Measurements from ENCODE around the gene LRP8. TPM values are rescaled to one million over a fixed set of nuclear protein-coding genes. Genes with fewer than 3 reads are reported as not detected.
A peak's percentile ranks its signal among the peaks of the same experiment; 100 is the strongest.

LRP8 gene
- total RNA-seq, 1 donor from 2014 or later = 12.8 TPM

- H3K9me3 ChIP-seq (ENCODE audit: insufficient read depth, low read depth, low read length) = no peaks in the 10 kb centered on the region
- FAIRE-seq = no peak
- H4K20me1 ChIP-seq (ENCODE audit: insufficient read depth, low read length) = peaks cover 57% of the 10 kb centered on the region
- H3K4me2 ChIP-seq (ENCODE audit: low read length) = peak overlapping the region; percentile 63
- Mint-ChIP-seq H3K4me1 (ENCODE audit: low read depth, unreplicated experiment) (peaks cover 15% of the 10 kb centered on the region), H3K9me3 (ENCODE audit: unreplicated experiment) (no peaks in the 10 kb centered on the region), H3K27me3 (ENCODE audit: low read depth, unreplicated experiment) (peaks cover 6% of the 10 kb centered on the region), H3K36me3 (ENCODE audit: low read depth, unreplicated experiment) (peaks cover 5% of the 10 kb centered on the region), H3K4me3 (ENCODE audit: unreplicated experiment) (no peak overlapping the region), H3K27ac (ENCODE audit: unreplicated experiment) (peak overlapping the region; percentile 63)
- H3K27me3 ChIP-seq (ENCODE audit: insufficient read depth, low read length) = no peaks in the 10 kb centered on the region
- H3K36me3 ChIP-seq (ENCODE audit: insufficient read depth, low read length) = no peaks in the 10 kb centered on the region
- DNase-seq (ENCODE audit: low read depth) = peak; percentile 74
- no peaks in the 10 kb centered on the region for H3K79me2 ChIP-seq (ENCODE audit: insufficient read depth, low read length)
- H2AFZ ChIP-seq (ENCODE audit: low read depth, low read length) = peak overlapping the region; percentile 62
- no peak for TF ChIP-seq EZH2 (IDR thresholded peaks at IDR 0.05; ENCODE audit: insufficient read depth, low read length)
- no peak for TF ChIP-seq CTCF (IDR thresholded peaks at IDR 0.05; ENCODE audit: insufficient read depth, low read depth, low read length)
- H3K4me1 ChIP-seq (ENCODE audit: insufficient read depth, low read length) = peaks cover 22% of the 10 kb centered on the region
- no peak overlapping the region for H3K27ac ChIP-seq (ENCODE audit: low read depth, low read length)
- H3K4me3 ChIP-seq (ENCODE audit: insufficient read depth, low read depth, low read length) = no peak overlapping the region
- H3K9ac ChIP-seq (ENCODE audit: low read length) = peak overlapping the region; percentile 33
Observed at GRCh38 chr1:53294567-53294966, 33.3 kb downstream of the LRP8 start.

DNA sequence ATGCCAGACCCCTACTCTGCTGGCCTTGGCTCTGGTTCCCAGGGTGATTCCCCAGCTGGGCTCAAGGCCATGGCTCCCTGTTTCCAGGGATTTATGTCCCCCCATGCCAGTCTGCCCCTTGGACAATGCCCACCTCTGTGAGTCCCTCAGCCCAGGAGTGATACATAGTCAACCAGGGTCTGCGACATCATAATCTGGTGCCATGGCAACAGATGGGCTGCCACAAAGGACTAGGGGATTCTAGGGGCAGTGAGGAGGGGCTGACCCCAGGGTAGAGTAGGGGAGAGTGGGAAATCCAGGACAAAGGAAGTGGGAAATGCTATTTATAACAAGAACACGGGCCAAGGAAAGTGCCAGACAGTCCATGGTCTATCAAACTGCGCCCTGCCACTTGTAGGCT lies 33.8 kb downstream of the LRP8 start:
- H3K27ac Mint-ChIP-seq (ENCODE audit: unreplicated experiment) = peak overlapping the region; percentile 63
- no peak for DNase-seq (ENCODE audit: low read depth)
- Histone ChIP-seq H3K4me1 (ENCODE audit: insufficient read depth, low read length) (peaks cover 22% of the 10 kb centered on the region), H3K27ac (ENCODE audit: low read depth, low read length) (no peak overlapping the region), H3K27me3 (ENCODE audit: insufficient read depth, low read length) (no peaks in the 10 kb centered on the region), H2AFZ (ENCODE audit: low read depth, low read length) (peak overlapping the region; percentile 62), H3K9me3 (ENCODE audit: insufficient read depth, low read depth, low read length) (no peaks in the 10 kb centered on the region), H3K4me3 (ENCODE audit: insufficient read depth, low read depth, low read length) (no peak overlapping the region), H4K20me1 (ENCODE audit: insufficient read depth, low read length) (peaks cover 52% of the 10 kb centered on the region), H3K36me3 (ENCODE audit: insufficient read depth, low read length) (no peaks in the 10 kb centered on the region), H3K4me2 (ENCODE audit: low read length) (peak overlapping the region; percentile 63), H3K79me2 (ENCODE audit: insufficient read depth, low read length) (no peaks in the 10 kb centered on the region), H3K9ac (ENCODE audit: low read length) (peak overlapping the region; percentile 33)
- FAIRE-seq = no peak
- H3K4me1 Mint-ChIP-seq (ENCODE audit: low read depth, unreplicated experiment) = peaks cover 15% of the 10 kb centered on the region
- no peak overlapping the region for H3K4me3 Mint-ChIP-seq (ENCODE audit: unreplicated experiment)
- H3K27me3 Mint-ChIP-seq (ENCODE audit: low read depth, unreplicated experiment) = peaks cover 6% of the 10 kb centered on the region
- peaks cover 5% of the 10 kb centered on the region for H3K36me3 Mint-ChIP-seq (ENCODE audit: low read depth, unreplicated experiment)
- no peak for TF ChIP-seq EZH2 (IDR thresholded peaks at IDR 0.05; ENCODE audit: insufficient read depth, low read length)
- no peak for TF ChIP-seq CTCF (IDR thresholded peaks at IDR 0.05; ENCODE audit: insufficient read depth, low read depth, low read length)
- no peaks in the 10 kb centered on the region for H3K9me3 Mint-ChIP-seq (ENCODE audit: unreplicated experiment)

GRCh38 chr1:53293123-53293522 lies 34.7 kb downstream of the LRP8 start:
- no peaks in the 10 kb centered on the region for H3K27me3 ChIP-seq (ENCODE audit: insufficient read depth, low read length)
- H3K79me2 ChIP-seq (ENCODE audit: insufficient read depth, low read length) = no peaks in the 10 kb centered on the region
- peaks cover 6% of the 10 kb centered on the region for H3K27me3 Mint-ChIP-seq (ENCODE audit: low read depth, unreplicated experiment)
- no peak for FAIRE-seq
- H3K27ac ChIP-seq (ENCODE audit: low read depth, low read length) = no peak overlapping the region
- H3K9ac ChIP-seq (ENCODE audit: low read length) = no peak overlapping the region
- H3K36me3 Mint-ChIP-seq (ENCODE audit: low read depth, unreplicated experiment) = peaks cover 5% of the 10 kb centered on the region
- H2AFZ ChIP-seq (ENCODE audit: low read depth, low read length) = no peak overlapping the region
- peaks cover 15% of the 10 kb centered on the region for H3K4me1 Mint-ChIP-seq (ENCODE audit: low read depth, unreplicated experiment)
- no peak for DNase-seq (ENCODE audit: low read depth)
- H3K4me3 Mint-ChIP-seq (ENCODE audit: unreplicated experiment) = no peak overlapping the region
- no peaks in the 10 kb centered on the region for H3K9me3 Mint-ChIP-seq (ENCODE audit: unreplicated experiment)
- no peak overlapping the region for H3K4me3 ChIP-seq (ENCODE audit: insufficient read depth, low read depth, low read length)
- peaks cover 44% of the 10 kb centered on the region for H4K20me1 ChIP-seq (ENCODE audit: insufficient read depth, low read length)
- H3K4me2 ChIP-seq (ENCODE audit: low read length) = no peak overlapping the region
- peaks cover 22% of the 10 kb centered on the region for H3K4me1 ChIP-seq (ENCODE audit: insufficient read depth, low read length)
- H3K36me3 ChIP-seq (ENCODE audit: insufficient read depth, low read length) = no peaks in the 10 kb centered on the region
- no peak for TF ChIP-seq EZH2 (IDR thresholded peaks at IDR 0.05; ENCODE audit: insufficient read depth, low read length)
- no peak for TF ChIP-seq CTCF (IDR thresholded peaks at IDR 0.05; ENCODE audit: insufficient read depth, low read depth, low read length)
- no peaks in the 10 kb centered on the region for H3K9me3 ChIP-seq (ENCODE audit: insufficient read depth, low read depth, low read length)
- no peak overlapping the region for H3K27ac Mint-ChIP-seq (ENCODE audit: unreplicated experiment)

All from astrocyte (in vitro differentiated cells and primary cell).